ENCODE results near the gene IFNAR2.
A peak's percentile ranks its signal among the peaks of the same experiment; 100 is the strongest.

Gene IFNAR2

GRCh38 chr21:33229784-33230544 lies at the start of gene IFNAR2:
Gene IFNAR2, plus strand, starts transcription at chr21:33229938. Its CDS starts 11,985 bp downstream, at chr21:33241923.
- peak; percentile 22 for DNase-seq (ENCODE audit: low read depth)

GRCh38 chr21:33185852-33186251 lies 43.9 kb upstream of the IFNAR2 start:
- no peak for DNase-seq (ENCODE audit: low read depth)

GRCh38 chr21:33187276-33187675 lies 42.5 kb upstream of the IFNAR2 start:
- no peak for DNase-seq (ENCODE audit: low read depth)

- no peak for DNase-seq (ENCODE audit: low read depth)
Observed at GRCh38 chr21:33189237-33189636, 40.5 kb upstream of the IFNAR2 start.

- DNase-seq (ENCODE audit: low read depth) = no peak
Observed at GRCh38 chr21:33189824-33190223, 39.9 kb upstream of the IFNAR2 start.

GRCh38 chr21:33196941-33197374 lies 32.8 kb upstream of the IFNAR2 start:
- peak; percentile 8 for DNase-seq (ENCODE audit: low read depth)

GRCh38 chr21:33197496-33197895 lies 32.2 kb upstream of the IFNAR2 start:
- DNase-seq (ENCODE audit: low read depth) = no peak

GRCh38 chr21:33198346-33199099 lies 31.2 kb upstream of the IFNAR2 start:
- no peak for DNase-seq (ENCODE audit: low read depth)

GRCh38 chr21:33199100-33199464 lies 30.7 kb upstream of the IFNAR2 start:
- no peak for DNase-seq (ENCODE audit: low read depth)

GRCh38 chr21:33199516-33200217 lies 30.1 kb upstream of the IFNAR2 start:
- peak; percentile 83 for DNase-seq (ENCODE audit: low read depth)

- no peak for DNase-seq (ENCODE audit: low read depth)
Observed at GRCh38 chr21:33201956-33202355, 27.8 kb upstream of the IFNAR2 start.

- no peak for DNase-seq (ENCODE audit: low read depth)
Observed at GRCh38 chr21:33202464-33203363, 27.0 kb upstream of the IFNAR2 start.

- no peak for DNase-seq (ENCODE audit: low read depth)
Observed at GRCh38 chr21:33203371-33203724, 26.4 kb upstream of the IFNAR2 start.

- no peak for DNase-seq (ENCODE audit: low read depth)
Observed at GRCh38 chr21:33205476-33205875, 24.3 kb upstream of the IFNAR2 start.

- no peak for DNase-seq (ENCODE audit: low read depth)
Observed at GRCh38 chr21:33206771-33207281, 22.9 kb upstream of the IFNAR2 start.

- no peak for DNase-seq (ENCODE audit: low read depth)
Observed at GRCh38 chr21:33207449-33208149, 22.1 kb upstream of the IFNAR2 start.

GRCh38 chr21:33208534-33208933 lies 21.2 kb upstream of the IFNAR2 start:
- no peak for DNase-seq (ENCODE audit: low read depth)

- DNase-seq (ENCODE audit: low read depth) = no peak
Observed at GRCh38 chr21:33211305-33211704, 18.4 kb upstream of the IFNAR2 start.

- no peak for DNase-seq (ENCODE audit: low read depth)
Observed at GRCh38 chr21:33211732-33212131, 18.0 kb upstream of the IFNAR2 start.

GRCh38 chr21:33212159-33212851 lies 17.4 kb upstream of the IFNAR2 start:
- DNase-seq (ENCODE audit: low read depth) = no peak

All from HS-27A (cell line).